ENCODE measurements around the gene LEMD1. TPM values are rescaled to one million over a fixed set of nuclear protein-coding genes. Genes with fewer than 3 reads are reported as not detected.
"Not testable (repeated sequence)": the region's sequence is repeated elsewhere in the genome, so short reads cannot be mapped to it uniquely, and the experiment has no call there.

The LEMD1 gene
- total RNA-seq, 1 donor from 2014 or later: not detected

- intact Hi-C loops (cut with micrococcal nuclease): no loop called here
- no peaks in the 10 kb centered on the region for H3K36me3 Mint-ChIP-seq (ENCODE audit: low read depth)
- DNase-seq (ENCODE audit: low spot score): no peak
- peaks cover 27% of the 10 kb centered on the region for H3K27me3 Mint-ChIP-seq (ENCODE audit: low read depth)
- H3K9me3 Mint-ChIP-seq: no peaks in the 10 kb centered on the region
- no peak overlapping the region for H3K27ac Mint-ChIP-seq
- no peak overlapping the region for H3K4me3 Mint-ChIP-seq (ENCODE audit: low read depth)
- peaks cover 4% of the 10 kb centered on the region for H3K4me1 Mint-ChIP-seq (ENCODE audit: low read depth)
These were observed 12.9 kb upstream of the LEMD1 start for GRCh38 chr1:205434738-205435137.

- H3K36me3 Mint-ChIP-seq (ENCODE audit: low read depth); intact Hi-C loops (cut with micrococcal nuclease); H3K27ac Mint-ChIP-seq: not testable (repeated sequence)
These were observed 10.8 kb upstream of the LEMD1 start for GRCh38 chr1:205432692-205433091.

GRCh38 chr1:205432116-205432515 lies 10.3 kb upstream of the LEMD1 start:
- Mint-ChIP-seq H3K4me1 (ENCODE audit: low read depth) (peaks cover 4% of the 10 kb centered on the region), H3K27me3 (ENCODE audit: low read depth) (peaks cover 33% of the 10 kb centered on the region), H3K36me3 (ENCODE audit: low read depth) (no peaks in the 10 kb centered on the region), H3K9me3 (no peaks in the 10 kb centered on the region), H3K4me3 (ENCODE audit: low read depth) (no peak overlapping the region), H3K27ac (no peak overlapping the region)
- no peak for DNase-seq (ENCODE audit: low spot score)
- intact Hi-C loops (cut with micrococcal nuclease): no loop called here

More at GRCh38 chr1:205432692-205433091, 10.8 kb upstream of the LEMD1 start:
- peaks cover 30% of the 10 kb centered on the region for H3K27me3 Mint-ChIP-seq (ENCODE audit: low read depth)
- not testable (repeated sequence) for H3K9me3 Mint-ChIP-seq; DNase-seq (ENCODE audit: low spot score); H3K4me1 Mint-ChIP-seq (ENCODE audit: low read depth); H3K4me3 Mint-ChIP-seq (ENCODE audit: low read depth)

- Mint-ChIP-seq H3K9me3 (no peaks in the 10 kb centered on the region), H3K27ac (no peak overlapping the region), H3K4me1 (ENCODE audit: low read depth) (peaks cover 4% of the 10 kb centered on the region), H3K4me3 (ENCODE audit: low read depth) (peak overlapping the region; percentile 74), H3K27me3 (ENCODE audit: low read depth) (peaks cover 33% of the 10 kb centered on the region), H3K36me3 (ENCODE audit: low read depth) (no peaks in the 10 kb centered on the region)
- intact Hi-C loops (cut with micrococcal nuclease): no loop called here
- peak; percentile 32 for DNase-seq (ENCODE audit: low spot score)
These were observed 8.9 kb upstream of the LEMD1 start for GRCh38 chr1:205430696-205431305.

- no peaks in the 10 kb centered on the region for H3K9me3 Mint-ChIP-seq
- peaks cover 4% of the 10 kb centered on the region for H3K4me1 Mint-ChIP-seq (ENCODE audit: low read depth)
- H3K36me3 Mint-ChIP-seq (ENCODE audit: low read depth): no peaks in the 10 kb centered on the region
- DNase-seq (ENCODE audit: low spot score): no peak
- H3K27me3 Mint-ChIP-seq (ENCODE audit: low read depth): peaks cover 29% of the 10 kb centered on the region
- no peak overlapping the region for H3K27ac Mint-ChIP-seq
- intact Hi-C loops (cut with micrococcal nuclease): no loop called here
- peak overlapping the region; percentile 74 for H3K4me3 Mint-ChIP-seq (ENCODE audit: low read depth)
These were observed 8.2 kb upstream of the LEMD1 start for GRCh38 chr1:205429762-205430695.

GRCh38 chr1:205424901-205425600 lies 3.2 kb upstream of the LEMD1 start:
- H3K4me3 Mint-ChIP-seq (ENCODE audit: low read depth): no peak overlapping the region
- H3K27ac Mint-ChIP-seq: no peak overlapping the region
- H3K9me3 Mint-ChIP-seq: no peaks in the 10 kb centered on the region
- no peaks in the 10 kb centered on the region for H3K4me1 Mint-ChIP-seq (ENCODE audit: low read depth)
- peaks cover 58% of the 10 kb centered on the region for H3K27me3 Mint-ChIP-seq (ENCODE audit: low read depth)
- intact Hi-C loops (cut with micrococcal nuclease): no loop called here
- H3K36me3 Mint-ChIP-seq (ENCODE audit: low read depth): no peaks in the 10 kb centered on the region
- no peak for DNase-seq (ENCODE audit: low spot score)

GRCh38 chr1:205423814-205424399 lies 2.1 kb upstream of the LEMD1 start:
- no peak overlapping the region for H3K27ac Mint-ChIP-seq
- no peak for DNase-seq (ENCODE audit: low spot score)
- intact Hi-C loops (cut with micrococcal nuclease): no loop called here
- peaks cover 58% of the 10 kb centered on the region for H3K27me3 Mint-ChIP-seq (ENCODE audit: low read depth)
- no peak overlapping the region for H3K4me3 Mint-ChIP-seq (ENCODE audit: low read depth)
- no peaks in the 10 kb centered on the region for H3K9me3 Mint-ChIP-seq
- no peaks in the 10 kb centered on the region for H3K36me3 Mint-ChIP-seq (ENCODE audit: low read depth)
- no peaks in the 10 kb centered on the region for H3K4me1 Mint-ChIP-seq (ENCODE audit: low read depth)

GRCh38 chr1:205422993-205423642 lies 1.3 kb upstream of the LEMD1 start:
- no peaks in the 10 kb centered on the region for H3K9me3 Mint-ChIP-seq
- peaks cover 57% of the 10 kb centered on the region for H3K27me3 Mint-ChIP-seq (ENCODE audit: low read depth)
- DNase-seq (ENCODE audit: low spot score): no peak
- no peaks in the 10 kb centered on the region for H3K36me3 Mint-ChIP-seq (ENCODE audit: low read depth)
- intact Hi-C loops (cut with micrococcal nuclease): no loop called here
- H3K4me1 Mint-ChIP-seq (ENCODE audit: low read depth): no peaks in the 10 kb centered on the region
- H3K27ac Mint-ChIP-seq: no peak overlapping the region
- H3K4me3 Mint-ChIP-seq (ENCODE audit: low read depth): no peak overlapping the region

- Mint-ChIP-seq H3K4me1 (ENCODE audit: low read depth) (no peaks in the 10 kb centered on the region), H3K36me3 (ENCODE audit: low read depth) (no peaks in the 10 kb centered on the region), H3K27ac (no peak overlapping the region), H3K9me3 (no peaks in the 10 kb centered on the region), H3K4me3 (ENCODE audit: low read depth) (no peak overlapping the region), H3K27me3 (ENCODE audit: low read depth) (peaks cover 49% of the 10 kb centered on the region)
- no peak for DNase-seq (ENCODE audit: low spot score)
- intact Hi-C loops (cut with micrococcal nuclease): no loop called here
These were observed 918 bp downstream of the LEMD1 start for GRCh38 chr1:205420938-205421337.

- intact Hi-C loops (cut with micrococcal nuclease): no loop called here
- Mint-ChIP-seq H3K4me1 (ENCODE audit: low read depth) (no peaks in the 10 kb centered on the region), H3K27me3 (ENCODE audit: low read depth) (peaks cover 37% of the 10 kb centered on the region), H3K4me3 (ENCODE audit: low read depth) (no peak overlapping the region), H3K9me3 (no peaks in the 10 kb centered on the region), H3K27ac (no peak overlapping the region), H3K36me3 (ENCODE audit: low read depth) (no peaks in the 10 kb centered on the region)
- no peak for DNase-seq (ENCODE audit: low spot score)
These were observed 3.8 kb downstream of the LEMD1 start for GRCh38 chr1:205417870-205418635.

GRCh38 chr1:205416322-205416721 lies 5.5 kb downstream of the LEMD1 start:
- DNase-seq (ENCODE audit: low spot score): no peak
- Mint-ChIP-seq H3K9me3 (no peaks in the 10 kb centered on the region), H3K4me3 (ENCODE audit: low read depth) (no peak overlapping the region), H3K27me3 (ENCODE audit: low read depth) (peaks cover 25% of the 10 kb centered on the region), H3K27ac (no peak overlapping the region), H3K36me3 (ENCODE audit: low read depth) (no peaks in the 10 kb centered on the region), H3K4me1 (ENCODE audit: low read depth) (no peaks in the 10 kb centered on the region)
- intact Hi-C loops (cut with micrococcal nuclease): no loop called here

Data from activated T-helper 2 cell treated with anti-CD3 and anti-CD28 coated beads, Interferon-gamma antibody, Interleukin-2, Interleukin-4, amounts not matched to agents 10 μg/mL and 5 μg/mL and 100 μg/mL, durations not matched to agents 14 hours and 24 hours and 36 hours (primary cell).